Glomerular visceral epithelial cell (primary cell): ENCODE measurements around the gene CATSPERE.
A peak's percentile ranks its signal among the peaks of the same experiment; 100 is the strongest.
"Not testable (repeated sequence)": the region's sequence is repeated elsewhere in the genome, so short reads cannot be mapped to it uniquely, and the experiment has no call there.

Experiments used
- DNase-seq: peaks from one replicate; pipeline ENCODE4 v3.0.0-alpha.2; 2016; ENCODE audit errors: extremely low spot score

CATSPERE gene

GRCh38 chr1:244636488-244637259 lies 175.6 kb downstream of the CATSPERE start:
- DNase-seq: no peak

- DNase-seq: no peak
Measured at GRCh38 chr1:244639561-244639960, 178.5 kb downstream of the CATSPERE start.

GRCh38 chr1:244640917-244641316 lies 179.8 kb downstream of the CATSPERE start:
- no peak for DNase-seq

GRCh38 chr1:244642526-244642925 lies 181.5 kb downstream of the CATSPERE start:
- DNase-seq: no peak

- DNase-seq: no peak
Measured at GRCh38 chr1:244642988-244643387, 181.9 kb downstream of the CATSPERE start.

- DNase-seq: no peak
Measured at GRCh38 chr1:244645414-244645813, 184.3 kb downstream of the CATSPERE start.

DNA sequence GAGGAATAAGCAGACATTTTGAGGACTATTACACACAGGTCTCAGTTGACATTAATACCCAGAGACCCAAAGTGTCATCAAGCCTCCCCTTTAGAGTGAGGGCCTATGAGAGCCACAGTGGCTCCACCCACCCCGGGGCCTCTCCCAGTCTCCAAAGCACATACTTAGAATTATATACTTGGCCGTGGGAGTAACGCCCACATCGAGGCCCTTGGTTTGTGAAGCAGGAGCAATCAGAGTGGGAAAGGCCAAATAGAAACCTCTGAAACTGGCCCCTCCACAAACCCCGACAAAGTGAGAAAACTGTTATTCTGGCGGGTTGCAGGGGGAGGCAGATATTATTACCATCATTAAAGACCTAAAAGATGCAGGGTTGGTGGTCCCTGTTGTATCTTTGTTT lies 184.8 kb downstream of the CATSPERE start:
- DNase-seq: no peak

DNA sequence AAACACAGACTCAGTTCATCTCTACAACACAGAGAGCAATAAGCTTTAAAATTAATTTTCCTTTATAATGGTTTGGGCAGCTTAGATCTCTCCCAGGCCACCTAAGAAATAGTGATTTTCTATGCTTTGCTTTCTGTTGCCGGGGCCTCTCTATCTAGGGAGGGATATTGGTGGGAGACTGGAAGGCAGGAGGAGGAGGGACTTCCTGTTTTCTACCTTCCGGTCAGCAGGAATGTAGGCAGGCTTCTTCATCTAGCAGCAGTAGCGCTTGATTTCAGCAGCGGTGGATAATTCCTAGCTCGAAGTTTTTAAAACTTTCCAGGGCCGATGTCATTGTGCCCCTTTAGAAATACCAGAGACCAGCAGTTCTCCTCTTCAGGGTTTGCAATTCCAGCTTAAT lies 186.7 kb downstream of the CATSPERE start:
- DNase-seq: no peak

- peak; percentile 11 for DNase-seq
Measured at GRCh38 chr1:244651956-244652622, 191.0 kb downstream of the CATSPERE start.

DNA sequence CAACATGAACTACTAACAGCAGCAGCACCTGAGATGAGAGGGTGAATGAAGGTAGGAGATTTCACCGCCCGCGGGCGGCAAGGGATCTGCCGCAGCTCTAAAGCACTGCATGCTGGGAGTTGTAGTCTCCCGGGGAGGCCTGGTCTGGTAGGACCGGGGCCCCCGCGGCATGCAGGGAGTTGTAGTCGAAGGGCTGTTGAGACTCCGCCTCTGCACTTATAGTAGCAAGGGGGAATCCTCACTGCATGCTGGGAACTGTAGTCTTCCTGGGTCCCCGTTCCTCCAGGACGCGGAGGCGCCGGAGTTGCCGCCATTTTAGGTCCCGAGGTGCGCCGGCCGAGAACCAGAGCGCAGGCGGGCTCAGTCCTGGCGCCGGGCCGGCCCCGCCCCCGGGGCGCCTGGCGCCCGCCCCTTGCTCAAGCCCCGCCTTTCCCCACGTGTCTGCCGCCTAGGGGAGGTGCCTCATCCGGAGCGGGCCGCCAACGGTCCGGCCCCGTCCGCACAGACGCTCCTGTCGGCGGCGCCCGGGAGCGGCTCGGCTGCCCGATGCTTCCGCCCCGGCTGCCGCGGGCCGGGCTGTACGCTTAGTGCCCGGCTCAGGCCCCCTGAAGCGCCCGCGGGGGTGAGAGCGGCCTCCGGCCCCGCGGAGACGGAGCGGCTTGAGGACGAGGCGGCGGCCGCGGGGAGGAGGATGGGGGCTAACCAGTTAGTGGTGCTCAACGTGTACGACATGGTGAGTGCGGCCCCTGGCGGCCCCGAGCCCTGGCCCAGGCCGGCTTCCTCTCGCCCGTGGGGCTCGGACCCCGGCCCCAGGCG lies 191.8 kb downstream of the CATSPERE start, which contains the start of gene DESI2:
TSS of gene DESI2 (plus strand) at position 504 of the 816 bp plus-strand sequence. CDS start at position 692, 188 bp downstream.
- DNase-seq: peak; percentile 100

DNA sequence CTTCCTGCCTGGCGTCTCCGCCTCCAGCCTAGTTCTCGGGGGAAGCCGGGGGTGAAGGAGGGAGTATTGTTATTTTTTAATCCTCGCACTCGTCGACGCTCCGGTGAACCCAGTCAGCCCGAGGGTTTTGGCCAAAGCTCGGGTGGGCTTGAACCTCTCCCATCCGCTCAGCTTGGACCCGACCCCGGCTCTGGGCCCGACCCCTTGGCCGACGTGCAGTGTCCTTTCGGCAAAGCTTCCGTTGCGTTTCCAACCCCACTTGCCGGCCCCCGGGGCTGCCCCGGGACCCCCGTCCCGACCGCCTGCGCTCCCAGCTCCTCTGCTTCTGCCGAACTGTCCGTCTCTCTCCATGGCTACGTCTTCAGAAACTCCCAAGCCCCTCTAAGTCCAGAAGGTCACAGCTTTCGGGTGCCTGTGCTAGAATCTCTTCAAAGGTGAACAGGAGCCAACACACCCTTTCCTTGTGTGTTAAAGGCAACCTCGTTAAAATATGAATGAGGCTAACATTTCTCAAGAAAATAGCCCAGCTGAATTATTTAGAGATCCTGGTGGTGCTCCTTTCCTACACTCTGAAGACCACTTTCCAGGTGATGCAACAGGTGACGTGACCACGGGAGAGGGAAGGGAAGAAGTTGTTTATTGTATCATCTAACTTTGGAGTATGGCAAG lies 192.5 kb downstream of the CATSPERE start:
- peak; percentile 16 for DNase-seq

GRCh38 chr1:244654108-244655038 lies 193.3 kb downstream of the CATSPERE start:
- no peak for DNase-seq

GRCh38 chr1:244655186-244655585 lies 194.1 kb downstream of the CATSPERE start:
- DNase-seq: no peak

GRCh38 chr1:244657421-244657820 lies 196.3 kb downstream of the CATSPERE start:
- DNase-seq: no peak

GRCh38 chr1:244659694-244660093 lies 198.6 kb downstream of the CATSPERE start:
- DNase-seq: no peak

- no peak for DNase-seq
Measured at GRCh38 chr1:244660595-244660994, 199.5 kb downstream of the CATSPERE start.

- DNase-seq: not testable (repeated sequence)
Measured at GRCh38 chr1:244661569-244662312, 200.7 kb downstream of the CATSPERE start.

DNA sequence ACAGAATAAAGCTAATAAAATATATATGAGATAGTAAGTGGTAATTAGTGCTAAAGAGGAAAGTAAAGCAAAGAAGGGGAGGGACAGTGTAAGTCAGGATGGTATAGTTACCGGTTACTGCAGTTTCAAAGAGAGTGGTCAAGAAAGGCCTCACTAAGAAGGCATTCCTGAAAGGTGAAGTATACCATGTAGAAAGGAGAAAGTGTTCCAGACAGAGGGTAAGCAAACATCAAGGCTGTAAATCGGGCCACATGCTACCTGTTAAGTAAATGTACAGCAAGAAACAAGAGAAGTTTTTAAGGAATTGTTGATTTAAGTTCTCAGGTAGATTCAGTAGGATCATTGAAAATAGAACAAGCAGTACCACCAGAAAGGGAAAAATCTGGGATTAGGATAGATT lies 201.5 kb downstream of the CATSPERE start:
- DNase-seq: peak; percentile 19

DNA sequence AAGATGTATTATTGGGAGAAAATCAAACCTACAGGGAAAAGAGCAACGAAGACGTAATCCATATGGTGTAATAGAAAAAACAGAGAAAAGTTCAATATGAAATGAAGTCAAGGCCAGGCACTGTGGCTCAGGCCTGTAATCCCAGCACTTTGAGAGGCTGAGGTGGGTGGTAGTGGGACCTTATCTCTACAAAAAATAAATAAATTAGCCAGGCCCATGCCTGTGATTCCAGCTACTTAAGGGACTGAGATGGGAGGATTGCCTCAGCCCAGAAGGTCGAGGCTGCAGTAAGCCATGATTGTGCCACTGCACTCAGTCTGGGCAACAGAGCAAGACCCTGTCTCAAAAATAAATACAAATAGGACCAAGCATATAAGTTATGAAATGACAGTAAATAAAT lies 203.3 kb downstream of the CATSPERE start:
- DNase-seq: no peak

DNA sequence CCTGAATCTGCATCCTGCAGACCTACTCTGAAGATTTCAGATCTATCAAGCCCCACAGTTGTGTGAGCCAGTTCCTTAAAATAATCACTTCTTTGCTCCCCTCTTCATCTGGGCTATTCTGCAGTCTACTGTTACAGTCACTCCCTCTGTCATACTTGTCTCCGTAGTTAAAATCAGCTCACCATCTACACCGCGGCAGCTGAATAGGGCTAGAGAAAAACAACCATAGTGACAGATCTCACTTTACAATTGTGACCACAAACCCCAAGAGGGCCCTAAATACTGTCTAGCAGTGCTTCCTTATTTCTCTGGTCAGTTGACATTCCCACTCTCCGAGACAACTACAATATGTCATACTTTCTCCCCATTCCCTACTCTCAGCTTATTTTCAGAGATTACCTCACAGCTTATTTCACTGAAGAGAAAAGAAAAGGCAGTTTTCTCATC lies 204.7 kb downstream of the CATSPERE start:
- DNase-seq: peak; percentile 13
